Fibroblast of skin of scalp (primary cell): ENCODE data around the gene VAV2.
"Not testable (repeated sequence)": the region's sequence is repeated elsewhere in the genome, so short reads cannot be mapped to it uniquely, and the experiment has no call there.

Source experiments
- DNase-seq: peaks from one replicate; pipeline ENCODE4 v3.0.0-alpha.2; 2013

Gene VAV2

DNA sequence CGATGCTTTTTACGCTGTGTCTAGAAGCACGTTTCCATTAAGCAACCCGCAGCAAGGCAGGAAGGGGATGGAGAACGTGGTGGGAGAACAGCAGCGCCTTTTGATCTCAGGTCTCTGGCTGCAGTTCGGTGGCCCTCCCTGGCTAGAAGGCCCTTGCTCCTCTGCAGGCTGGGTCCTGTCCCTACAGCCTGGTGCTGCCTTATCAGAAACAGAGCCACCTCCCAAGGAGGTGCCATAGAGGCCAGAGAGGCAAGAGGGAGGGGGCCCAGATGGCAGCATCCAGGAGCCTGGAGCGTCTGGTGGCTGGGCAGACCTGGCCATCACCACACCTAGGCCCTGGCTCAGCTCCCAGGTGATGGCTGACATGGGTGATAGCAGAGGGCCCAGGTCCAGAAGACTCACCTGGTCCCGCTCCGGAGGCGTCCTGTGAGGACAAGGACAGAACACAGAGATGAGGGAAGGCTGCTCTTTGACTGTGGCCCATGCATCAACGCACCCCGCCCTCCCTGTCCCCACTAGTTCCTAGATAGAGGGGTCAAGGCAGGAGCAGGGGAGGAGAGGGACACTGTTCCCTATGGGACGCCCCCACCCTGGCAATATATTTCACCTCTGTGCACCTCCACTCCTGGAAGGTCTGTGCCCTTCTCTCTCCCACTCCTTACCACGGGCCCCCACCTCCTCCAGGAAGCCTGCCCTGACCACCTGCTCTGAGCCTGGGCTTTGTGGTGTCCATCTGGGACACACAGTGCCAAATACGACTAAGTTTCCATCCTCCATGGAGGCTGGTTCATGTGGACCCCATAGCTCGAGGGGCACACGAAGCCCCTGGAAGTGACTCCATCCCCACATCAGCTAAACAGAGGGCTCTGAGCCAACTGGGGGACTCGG lies 212.4 kb downstream of the VAV2 start:
- no peak for DNase-seq

DNA sequence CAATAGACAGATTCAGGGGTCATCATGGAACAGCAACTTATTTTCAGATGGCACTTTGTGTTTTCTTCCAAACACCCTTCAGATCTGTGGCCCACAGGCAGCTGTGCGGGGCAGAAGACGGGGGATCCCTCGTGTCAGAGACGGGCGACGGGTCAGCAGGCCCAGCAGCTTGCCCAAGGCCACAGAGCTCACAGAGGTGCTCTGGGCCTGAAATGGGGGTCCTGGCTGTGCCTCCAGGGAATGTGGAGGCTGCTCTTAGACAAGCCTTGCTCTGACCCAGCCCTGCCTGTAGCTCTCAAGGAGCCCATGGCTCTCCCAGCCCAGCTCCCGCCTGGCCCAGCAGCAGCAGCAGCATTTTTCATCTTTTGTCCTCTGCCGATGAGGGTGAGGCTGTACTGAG lies 213.0 kb downstream of the VAV2 start:
- DNase-seq, result no peak

- no peak for DNase-seq
These were observed 213.6 kb downstream of the VAV2 start for GRCh38 chr9:133778336-133779013.

GRCh38 chr9:133777871-133778270 lies 214.3 kb downstream of the VAV2 start:
- DNase-seq, result no peak

- DNase-seq, result no peak
These were observed 214.9 kb downstream of the VAV2 start for GRCh38 chr9:133777068-133777791.

DNA sequence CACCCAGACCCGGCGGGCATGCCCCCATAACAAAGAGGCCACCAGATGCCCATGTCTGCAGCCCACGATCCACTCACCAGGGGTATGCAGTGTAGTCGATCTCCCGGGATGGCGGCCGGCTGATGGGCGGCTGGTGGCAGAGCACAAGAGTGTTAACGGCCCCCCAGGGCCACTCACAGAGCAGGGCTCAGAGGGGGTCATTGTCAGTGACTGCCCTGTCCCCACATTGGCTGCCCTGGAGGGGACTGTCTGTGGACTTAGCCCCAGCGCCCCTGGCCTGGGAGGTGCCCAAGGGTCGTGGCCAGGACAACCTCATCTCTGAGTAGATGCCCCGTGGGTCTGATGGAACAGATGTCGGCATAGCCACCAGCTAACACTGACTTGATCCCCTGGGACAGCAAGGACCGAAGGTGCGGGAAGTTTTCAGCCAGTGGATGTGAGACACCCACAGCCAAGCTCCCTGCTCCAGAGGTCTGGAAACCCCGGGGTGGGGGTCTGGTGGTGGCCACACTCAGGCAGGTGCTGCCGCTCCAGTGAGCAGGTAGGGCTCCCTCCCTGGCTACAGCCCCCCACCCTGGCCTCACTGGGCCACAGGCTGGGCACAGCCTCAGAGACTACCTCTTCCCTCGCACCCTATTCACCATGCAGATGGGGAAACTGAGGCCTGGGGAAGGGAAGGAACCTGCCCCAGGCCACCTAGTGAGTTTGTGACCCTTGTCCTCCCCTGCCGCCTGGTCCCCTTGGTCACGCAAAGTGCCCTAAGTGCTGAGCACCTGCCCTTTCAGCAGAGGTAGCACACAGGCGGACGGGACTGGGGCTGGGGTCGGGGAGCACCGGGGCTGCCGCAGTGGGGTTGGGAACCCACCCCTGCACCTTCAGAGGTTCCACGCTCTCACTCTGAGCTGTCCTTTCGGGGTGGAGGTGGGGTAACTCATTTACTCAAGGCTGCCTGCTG lies 215.9 kb downstream of the VAV2 start:
- no peak for DNase-seq

DNA sequence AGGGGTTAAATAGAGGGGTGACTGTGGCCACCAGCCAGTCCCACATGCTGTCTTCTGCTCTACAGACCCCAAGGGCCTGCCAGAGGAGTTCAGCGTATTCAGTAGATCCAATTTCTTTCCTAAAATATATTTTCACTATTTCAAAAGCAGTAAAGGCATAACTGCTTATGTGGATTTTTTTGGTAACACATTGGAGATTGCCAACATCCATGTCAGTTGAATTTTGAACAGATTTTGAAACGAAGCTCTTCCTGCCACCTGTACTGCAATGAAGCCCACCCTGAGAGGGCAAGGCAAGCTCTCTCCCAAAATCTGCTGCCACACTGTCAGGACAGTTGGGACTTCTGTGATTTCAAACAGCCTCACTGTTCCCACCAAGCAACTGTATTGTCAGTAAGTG lies 216.8 kb downstream of the VAV2 start:
- no peak for DNase-seq

DNA sequence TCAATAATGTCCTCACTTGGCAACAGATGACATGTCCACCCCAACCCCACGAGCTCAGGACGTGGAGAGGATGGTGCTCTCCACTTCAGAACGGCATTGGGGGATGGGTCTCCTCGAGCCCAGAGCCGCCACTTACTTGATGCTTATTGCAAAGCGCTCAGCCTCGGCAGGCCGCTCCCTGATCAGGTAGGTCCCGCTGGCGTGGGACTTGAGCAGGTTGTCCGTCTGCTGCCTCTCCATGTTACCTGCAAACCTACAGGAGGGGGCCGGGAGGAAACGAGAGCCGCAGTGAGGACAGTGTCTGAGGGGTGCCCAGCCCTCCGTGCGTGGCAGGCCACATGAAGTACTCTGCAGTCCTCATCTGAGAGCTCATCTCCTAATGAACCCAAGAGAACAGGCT lies 217.3 kb downstream of the VAV2 start:
- DNase-seq, result no peak

GRCh38 chr9:133773889-133774655 lies 218.1 kb downstream of the VAV2 start:
- DNase-seq, result peak; percentile 63

GRCh38 chr9:133772581-133772980 lies 219.5 kb downstream of the VAV2 start:
- no peak for DNase-seq

DNA sequence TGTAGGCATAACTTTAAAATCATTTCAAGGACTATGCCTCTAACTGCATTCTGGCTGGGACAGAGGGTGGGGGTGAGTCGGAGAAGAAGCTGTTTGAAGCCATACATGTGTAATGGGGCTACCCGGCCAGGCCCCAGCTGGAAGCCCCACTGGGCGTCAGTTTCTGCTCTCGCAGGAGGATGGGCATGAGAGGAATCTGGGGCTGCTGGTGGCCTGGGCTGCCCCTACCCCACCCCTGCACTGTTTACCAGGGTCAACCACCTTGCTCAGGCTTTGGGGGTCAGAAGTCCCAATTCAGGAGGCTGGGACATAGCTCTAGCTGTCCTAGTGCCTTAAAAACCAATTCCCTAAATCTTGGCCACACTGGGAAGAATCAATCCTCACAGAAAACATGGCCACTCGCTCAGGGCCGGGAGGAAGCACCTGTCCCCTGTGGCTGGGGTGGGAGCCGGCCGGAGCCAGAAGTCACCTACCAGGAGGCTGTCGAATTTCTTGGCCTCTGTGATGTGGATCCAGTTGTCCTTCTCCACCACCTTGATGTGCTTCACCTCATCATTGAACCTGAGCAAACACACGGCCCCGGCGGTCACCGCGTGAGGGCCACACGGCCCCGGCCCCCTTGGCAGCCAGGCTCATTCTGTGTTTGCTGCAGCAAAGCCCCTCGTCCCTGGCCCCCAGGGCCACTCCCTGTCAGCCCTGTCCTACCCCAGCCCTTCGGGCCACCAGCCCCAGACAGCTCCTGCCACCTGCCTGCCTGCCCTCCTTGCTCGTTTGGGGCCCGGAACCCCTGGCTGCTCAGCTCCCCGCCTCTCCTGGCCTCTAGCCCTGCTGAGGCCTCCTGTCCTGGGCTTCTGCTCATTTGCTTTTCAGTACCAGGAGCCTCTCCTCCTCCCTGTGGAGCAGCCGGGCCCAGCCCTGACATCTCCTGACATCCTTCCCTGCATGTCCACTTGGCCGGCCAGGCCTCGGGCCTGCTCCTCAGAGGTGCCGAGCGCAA lies 220.3 kb downstream of the VAV2 start:
- DNase-seq, result no peak

DNA sequence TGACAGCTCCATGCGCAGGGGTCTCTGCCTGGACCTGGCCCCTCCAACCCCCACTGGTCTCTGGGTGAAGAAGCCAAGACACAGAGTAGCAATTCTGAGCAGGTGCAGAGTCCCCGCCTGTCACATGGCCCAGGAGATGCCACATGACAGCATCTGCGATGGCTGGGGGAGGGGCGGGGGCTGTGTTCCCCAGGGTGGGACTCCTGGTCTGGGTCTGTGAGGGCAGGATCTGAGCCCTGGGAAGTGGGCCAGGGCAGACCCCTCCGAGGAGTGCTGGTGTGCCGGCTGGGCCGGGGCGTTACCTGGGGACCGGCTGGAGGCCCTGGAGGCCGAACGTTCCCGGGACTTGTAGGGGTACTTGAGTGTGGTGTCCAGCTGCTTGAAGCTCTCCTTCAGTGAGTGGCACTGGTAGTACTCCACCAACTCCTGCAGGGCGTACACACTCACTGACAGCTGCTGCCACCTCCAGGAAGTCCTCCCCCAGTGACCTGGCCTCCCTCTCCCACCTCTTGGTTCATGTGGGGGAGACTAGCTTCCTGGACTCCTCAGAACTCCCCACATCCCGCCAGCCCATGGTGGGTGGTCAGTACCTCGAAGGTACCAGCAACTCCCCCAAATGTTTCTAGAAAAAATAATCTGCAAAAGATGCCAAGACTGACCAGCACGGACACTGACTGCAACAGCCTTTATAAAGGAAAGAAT lies 221.9 kb downstream of the VAV2 start:
- DNase-seq, result no peak

DNA sequence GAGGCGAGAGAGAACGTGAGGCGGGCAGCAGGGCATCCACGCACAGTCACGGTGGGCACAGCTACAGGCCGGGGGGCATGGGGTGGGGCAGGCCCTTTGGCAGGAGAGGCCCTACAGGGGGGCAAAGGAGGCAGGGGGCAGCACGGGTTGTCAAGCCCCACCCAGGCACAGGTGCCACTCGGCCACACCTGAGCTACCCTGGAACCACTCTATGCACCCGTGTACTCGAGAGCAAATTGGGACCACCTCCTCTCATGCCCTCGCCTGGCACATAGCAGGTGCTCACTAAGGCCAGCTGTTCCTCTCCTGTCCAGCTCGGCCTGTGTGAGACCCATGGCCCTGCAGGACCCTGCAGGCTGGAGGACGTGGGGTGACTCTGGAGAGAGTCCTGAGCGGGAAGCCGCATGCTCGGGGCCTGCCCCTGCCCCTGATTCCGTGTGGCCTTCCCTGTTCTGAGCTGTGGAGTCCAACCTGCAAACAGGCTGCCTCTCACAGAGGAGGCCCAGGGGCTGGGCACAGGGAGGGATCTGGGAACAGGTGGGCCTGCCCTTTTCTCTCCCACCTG lies 222.5 kb downstream of the VAV2 start:
- no peak for DNase-seq

- no peak for DNase-seq
These were observed 223.1 kb downstream of the VAV2 start for GRCh38 chr9:133768859-133769510.

DNA sequence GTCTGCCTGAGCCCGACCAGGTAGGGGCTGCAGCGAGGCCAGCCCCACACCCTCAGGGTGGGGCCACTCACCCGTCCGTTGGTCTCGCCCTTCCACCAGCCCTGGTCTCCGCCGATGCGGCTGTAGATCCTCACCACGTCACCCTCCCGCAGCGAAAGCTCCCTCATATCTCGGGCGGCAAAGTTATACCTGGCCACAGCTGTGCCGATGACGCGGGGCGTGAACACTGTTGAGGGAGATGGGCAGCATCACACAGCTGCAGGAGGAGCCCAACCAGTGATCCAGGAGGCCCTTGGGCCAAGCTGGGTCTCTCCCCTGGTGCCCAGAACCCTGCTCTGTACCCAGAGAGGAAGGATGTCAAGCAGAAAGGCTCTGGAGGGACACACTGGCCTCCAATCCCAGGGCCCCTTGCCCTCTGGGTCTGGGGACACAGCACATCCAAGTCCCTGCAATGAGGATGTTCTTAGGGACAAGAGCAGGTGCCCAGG lies 223.7 kb downstream of the VAV2 start:
- no peak for DNase-seq

GRCh38 chr9:133767625-133768024 lies 224.5 kb downstream of the VAV2 start:
- DNase-seq, result no peak

DNA sequence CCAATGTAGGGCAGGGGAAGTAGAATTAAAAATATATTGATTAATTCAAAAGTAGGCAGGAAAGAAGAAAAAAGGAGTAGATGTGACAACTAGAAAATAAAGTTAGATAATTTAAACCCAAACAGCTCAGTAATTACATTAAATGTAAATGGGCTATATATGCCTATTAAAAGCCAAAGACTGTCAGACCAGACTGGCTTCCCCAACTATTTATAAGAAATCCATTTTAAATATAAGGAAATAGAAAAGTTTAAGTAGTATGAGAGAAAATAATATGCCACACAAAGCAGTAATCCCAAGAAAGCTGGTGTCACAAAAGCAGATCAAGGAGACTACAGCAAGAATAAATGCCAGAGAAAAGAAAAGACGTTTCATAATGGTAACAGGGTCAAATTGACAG lies 225.1 kb downstream of the VAV2 start:
- DNase-seq, result no peak

GRCh38 chr9:133766234-133766633 lies 225.9 kb downstream of the VAV2 start:
- DNase-seq, result not testable (repeated sequence)
